ENCODE results near the gene SRBD1. TPM values are rescaled to one million over a fixed set of nuclear protein-coding genes. Genes with fewer than 3 reads are reported as not detected.
A peak's percentile ranks its signal among the peaks of the same experiment; 100 is the strongest.

SRBD1 gene
- total RNA-seq, 1 experiment from 2014 or later = 22.8 TPM

- Mint-ChIP-seq H3K36me3 (no peaks in the 10 kb centered on the region), H3K27ac (no peak overlapping the region), H3K27me3 (ENCODE audit: low read depth) (no peaks in the 10 kb centered on the region), H3K4me3 (no peak overlapping the region), H3K9me3 (peaks cover 17% of the 10 kb centered on the region), H3K4me1 (peaks cover 10% of the 10 kb centered on the region)
- ChIA-PET POLR2A (no interaction called here), CTCF (no interaction called here)
- DNase-seq (ENCODE audit: low spot score) (no peak), ATAC-seq (no peak)
- TF ChIP-seq, protein P1, sequence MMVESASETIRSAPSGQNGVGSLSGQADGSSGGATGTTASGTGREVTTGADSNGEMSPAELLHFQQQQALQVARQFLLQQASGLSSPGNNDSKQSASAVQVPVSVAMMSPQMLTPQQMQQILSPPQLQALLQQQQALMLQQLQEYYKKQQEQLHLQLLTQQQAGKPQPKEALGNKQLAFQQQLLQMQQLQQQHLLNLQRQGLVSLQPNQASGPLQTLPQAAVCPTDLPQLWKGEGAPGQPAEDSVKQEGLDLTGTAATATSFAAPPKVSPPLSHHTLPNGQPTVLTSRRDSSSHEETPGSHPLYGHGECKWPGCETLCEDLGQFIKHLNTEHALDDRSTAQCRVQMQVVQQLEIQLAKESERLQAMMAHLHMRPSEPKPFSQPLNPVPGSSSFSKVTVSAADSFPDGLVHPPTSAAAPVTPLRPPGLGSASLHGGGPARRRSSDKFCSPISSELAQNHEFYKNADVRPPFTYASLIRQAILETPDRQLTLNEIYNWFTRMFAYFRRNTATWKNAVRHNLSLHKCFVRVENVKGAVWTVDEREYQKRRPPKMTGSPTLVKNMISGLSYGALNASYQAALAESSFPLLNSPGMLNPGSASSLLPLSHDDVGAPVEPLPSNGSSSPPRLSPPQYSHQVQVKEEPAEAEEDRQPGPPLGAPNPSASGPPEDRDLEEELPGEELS (CRISPR knock-in tag; IDR thresholded peaks at IDR 0.05) = no peak
- TF ChIP-seq ZNF263 (CRISPR knock-in tag; IDR thresholded peaks at IDR 0.05; ENCODE audit: low read depth) (no peak), ESRRA (CRISPR knock-in tag; IDR thresholded peaks at IDR 0.05; ENCODE audit: borderline replicate concordance) (no peak), GTF2I (CRISPR knock-in tag; conservative IDR thresholded peaks at IDR 0.05) (no peak), NFATC4 (CRISPR knock-in tag; IDR thresholded peaks at IDR 0.05) (no peak), JUN (CRISPR knock-in tag; IDR thresholded peaks at IDR 0.05) (no peak), ELF4 (CRISPR knock-in tag; IDR thresholded peaks at IDR 0.05; ENCODE audit: low read depth) (no peak), NR1H2 (CRISPR knock-in tag; IDR thresholded peaks at IDR 0.05) (no peak), CTCF (IDR thresholded peaks at IDR 0.05) (no peak), CDX4 (CRISPR knock-in tag; IDR thresholded peaks at IDR 0.05; ENCODE audit: borderline replicate concordance) (no peak), TEAD1 (CRISPR knock-in tag; IDR thresholded peaks at IDR 0.05) (no peak), ZNF219 (CRISPR knock-in tag; IDR thresholded peaks at IDR 0.05; ENCODE audit: borderline replicate concordance) (no peak), PRRX2 (CRISPR knock-in tag; IDR thresholded peaks at IDR 0.05) (no peak)
- TF ChIP-seq, protein P2, sequence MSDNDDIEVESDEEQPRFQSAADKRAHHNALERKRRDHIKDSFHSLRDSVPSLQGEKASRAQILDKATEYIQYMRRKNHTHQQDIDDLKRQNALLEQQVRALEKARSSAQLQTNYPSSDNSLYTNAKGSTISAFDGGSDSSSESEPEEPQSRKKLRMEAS (CRISPR knock-in tag; IDR thresholded peaks at IDR 0.05) = no peak
These were observed 258.6 kb downstream of the SRBD1 start for GRCh38 chr2:45352506-45352905.

DNA sequence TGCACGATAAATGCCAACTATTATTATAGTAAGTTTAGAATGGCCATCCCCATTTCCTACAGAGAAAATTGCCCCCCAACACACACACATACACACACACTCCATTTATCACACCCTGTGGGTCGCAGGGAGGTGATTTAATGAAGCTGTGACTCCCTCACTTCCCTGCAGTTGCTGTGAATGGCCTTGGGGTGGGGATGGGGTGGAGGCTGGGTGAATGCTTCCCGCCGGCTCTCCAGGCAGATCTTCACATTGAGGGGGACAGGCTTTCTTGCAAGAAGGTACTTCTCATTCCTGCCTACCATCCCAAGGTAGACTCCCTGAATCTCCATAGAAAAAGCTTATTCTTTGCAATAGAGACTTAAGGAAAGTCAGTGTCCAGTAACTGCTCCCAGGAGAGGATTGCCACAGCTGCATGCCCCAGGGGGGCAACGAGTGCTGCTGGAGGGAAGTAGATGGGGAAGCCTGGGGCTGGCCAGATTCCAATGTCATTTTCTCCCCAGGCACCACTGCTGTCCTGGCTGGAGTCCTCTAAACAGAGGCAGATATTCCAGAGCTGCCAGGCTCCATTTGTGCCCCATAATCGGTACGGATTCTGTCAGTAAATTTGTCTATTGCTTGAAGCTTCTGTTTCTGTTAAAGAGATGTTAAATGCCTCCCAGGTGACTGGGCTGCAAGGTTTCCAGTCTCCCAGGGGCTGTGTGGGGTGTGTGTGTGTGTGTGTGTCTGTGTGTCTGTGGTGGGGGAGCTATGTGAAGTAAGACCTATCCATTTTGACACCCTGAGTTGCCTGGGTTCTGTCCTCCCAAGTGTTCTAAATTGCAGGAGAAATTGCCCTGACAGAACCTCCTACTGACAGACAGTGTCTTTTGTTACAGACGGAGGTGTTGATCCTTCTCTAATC, 265.5 kb downstream of the SRBD1 start:
- Mint-ChIP-seq H3K36me3 (no peaks in the 10 kb centered on the region), H3K4me3 (no peak overlapping the region), H3K27ac (no peak overlapping the region), H3K4me1 (peaks cover 21% of the 10 kb centered on the region), H3K9me3 (peaks cover 7% of the 10 kb centered on the region), H3K27me3 (ENCODE audit: low read depth) (peaks cover 3% of the 10 kb centered on the region; the same call in 1 of the 2 replicates)
- DNase-seq (ENCODE audit: low spot score) (no peak), ATAC-seq (peak; percentile 63)
- ChIA-PET POLR2A (no interaction called here), CTCF (interaction anchor here (1.0 to 1.5 kb wide), 3 partner anchors 13 to 364 kb away, joined by 3 to 5 read pairs (median 3); no protein-coding TSS in a partner anchor)
- TF ChIP-seq ZNF423 (CRISPR knock-in tag; IDR thresholded peaks at IDR 0.05) = peak; percentile 40; the same call in 1 of the 2 replicates
- no peak for TF ChIP-seq HMGA2 (CRISPR knock-in tag; IDR thresholded peaks at IDR 0.05)
- TF ChIP-seq IRF2 (CRISPR knock-in tag; IDR thresholded peaks at IDR 0.05; ENCODE audit: borderline replicate concordance, low read depth) = no peak
- TF ChIP-seq ZBTB21 (CRISPR knock-in tag; IDR thresholded peaks at IDR 0.05; ENCODE audit: borderline replicate concordance) = no peak

DNA sequence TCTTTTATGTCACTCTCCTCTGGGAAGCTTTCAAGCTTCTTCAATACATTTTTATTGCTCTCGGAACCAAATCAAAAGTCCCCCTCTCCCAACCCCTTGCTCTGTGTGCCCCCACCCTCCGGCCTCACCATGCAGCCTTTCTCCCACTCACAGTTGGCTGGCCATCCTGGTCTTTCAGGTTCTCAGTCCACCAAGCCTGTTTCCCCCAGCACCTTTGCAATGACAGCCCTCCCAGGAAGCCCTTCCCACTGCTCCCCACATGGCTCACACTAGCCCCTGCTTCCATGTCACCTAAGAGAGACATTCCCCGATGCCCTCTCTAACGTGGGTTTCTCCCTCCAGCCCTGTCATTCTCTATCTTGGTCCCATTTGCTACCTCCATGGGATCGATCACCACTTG, 266.6 kb downstream of the SRBD1 start:
- Mint-ChIP-seq H3K9me3 (peaks cover 7% of the 10 kb centered on the region), H3K4me1 (peaks cover 23% of the 10 kb centered on the region), H3K36me3 (no peaks in the 10 kb centered on the region), H3K27me3 (ENCODE audit: low read depth) (peaks cover 3% of the 10 kb centered on the region; the same call in 1 of the 2 replicates), H3K27ac (no peak overlapping the region), H3K4me3 (no peak overlapping the region)
- ATAC-seq = no peak
- ChIA-PET CTCF (no interaction called here), POLR2A (no interaction called here)
- no peak for DNase-seq (ENCODE audit: low spot score)
- TF ChIP-seq ELF4 (CRISPR knock-in tag; IDR thresholded peaks at IDR 0.05; ENCODE audit: low read depth) = no peak
- no peak for TF ChIP-seq KAT7 (CRISPR knock-in tag; IDR thresholded peaks at IDR 0.05; ENCODE audit: borderline replicate concordance)
- no peak for TF ChIP-seq ZBTB43 (CRISPR knock-in tag; IDR thresholded peaks at IDR 0.05)
- no peak for TF ChIP-seq ZNF232 (CRISPR knock-in tag; IDR thresholded peaks at IDR 0.05)
- TF ChIP-seq ZNF121 (CRISPR knock-in tag; IDR thresholded peaks at IDR 0.05) = no peak
- no peak for TF ChIP-seq NR2C2 (CRISPR knock-in tag; IDR thresholded peaks at IDR 0.05)
- no peak for TF ChIP-seq IRF1 (CRISPR knock-in tag; IDR thresholded peaks at IDR 0.05)
- TF ChIP-seq IRF2 (CRISPR knock-in tag; IDR thresholded peaks at IDR 0.05; ENCODE audit: borderline replicate concordance, low read depth) = no peak
- TF ChIP-seq GRHL2 (CRISPR knock-in tag; IDR thresholded peaks at IDR 0.05; ENCODE audit: insufficient replicate concordance, severe bottlenecking) = no peak

Data from WTC11 (cell line).